ENCODE data around the gene NAA25.
A peak's percentile ranks its signal among the peaks of the same experiment; 100 is the strongest.

The NAA25 gene

DNA sequence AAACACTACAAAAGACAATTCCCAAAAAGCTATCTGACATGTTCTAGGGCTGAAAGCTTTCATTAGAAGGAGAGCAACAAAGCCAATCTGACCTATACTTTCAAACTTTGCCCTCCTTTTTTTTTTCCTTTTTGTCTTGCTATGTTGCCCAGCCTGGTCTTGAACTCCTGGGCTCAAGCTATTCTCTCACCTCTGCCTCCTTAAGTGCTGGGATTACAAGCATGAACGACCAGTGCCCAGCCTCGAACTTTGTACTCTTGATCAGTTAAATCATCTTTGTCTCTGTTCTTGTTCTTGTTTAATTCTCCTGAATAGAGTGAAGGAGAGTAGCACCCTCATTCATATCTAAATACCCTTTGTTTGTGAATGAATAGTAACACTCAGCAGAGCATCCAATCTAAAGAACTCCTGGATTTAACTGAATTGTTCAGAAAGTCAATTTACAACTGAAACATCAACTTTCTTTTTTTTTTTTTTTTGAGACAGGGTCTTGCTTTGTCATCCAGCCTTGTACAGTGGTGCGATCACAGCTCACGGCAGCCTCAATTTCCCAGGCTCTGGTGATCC, 73.3 kb downstream of the NAA25 start:
- Histone ChIP-seq H3K4me3 (ENCODE audit: insufficient read depth in 1 of 2, low read depth in 1 of 2, low read length in 2 of 2) (no peak overlapping the region), H3K9ac (ENCODE audit: low read length) (no peak overlapping the region), H3K4me2 (ENCODE audit: low read length, poor library complexity, severe bottlenecking) (no peak overlapping the region), H2BK15ac (ENCODE audit: low read depth, poor library complexity, severe bottlenecking) (no peak overlapping the region), H3K27ac (ENCODE audit: low read length, poor library complexity, severe bottlenecking) (no peak overlapping the region), H3K18ac (ENCODE audit: low read depth in 1 of 2, low read length in 2 of 2) (no peak overlapping the region), H4K91ac (ENCODE audit: low read length) (no peak overlapping the region), H3K4ac (ENCODE audit: low read depth in 1 of 2, low read length in 2 of 2) (no peak overlapping the region), H3K36me3 (ENCODE audit: control insufficient read depth in 1 of 2, insufficient read depth in 2 of 2, low read depth in 1 of 2, low read length in 2 of 2) (peaks cover 9 to 90% of the 10 kb centered on the region in 2 experiments), H3K79me1 (replicated peaks; ENCODE audit: low read length, poor library complexity, severe bottlenecking) (peaks cover 12% of the 10 kb centered on the region), H3K4me1 (ENCODE audit: control insufficient read depth, insufficient read depth, low read depth, low read length) (no peaks in the 10 kb centered on the region), H3K27me3 (ENCODE audit: control insufficient read depth in 1 of 2, insufficient read depth in 1 of 2, low read length in 2 of 2) (no peaks in the 10 kb centered on the region), H2BK120ac (ENCODE audit: low read depth, low read length) (no peak overlapping the region), H3K9me3 (ENCODE audit: control insufficient read depth, low read length) (no peaks in the 10 kb centered on the region), H2BK5ac (ENCODE audit: low read depth, low read length, poor library complexity, severe bottlenecking) (no peak overlapping the region), H2AK5ac (ENCODE audit: low read length, severe bottlenecking) (no peak overlapping the region), H2AFZ (ENCODE audit: low read depth, low read length) (no peak overlapping the region), H3K14ac (ENCODE audit: low read length in 2 of 2) (no peak overlapping the region), H3K23ac (ENCODE audit: low read length in 2 of 2) (no peak overlapping the region), H4K8ac (ENCODE audit: low read length) (no peak overlapping the region), H2BK12ac (ENCODE audit: low read length in 2 of 2) (no peak overlapping the region)
- no peak for DNase-seq
- WGBS: 98% methylated on average over 2 of the region's 4 CpGs

DNA sequence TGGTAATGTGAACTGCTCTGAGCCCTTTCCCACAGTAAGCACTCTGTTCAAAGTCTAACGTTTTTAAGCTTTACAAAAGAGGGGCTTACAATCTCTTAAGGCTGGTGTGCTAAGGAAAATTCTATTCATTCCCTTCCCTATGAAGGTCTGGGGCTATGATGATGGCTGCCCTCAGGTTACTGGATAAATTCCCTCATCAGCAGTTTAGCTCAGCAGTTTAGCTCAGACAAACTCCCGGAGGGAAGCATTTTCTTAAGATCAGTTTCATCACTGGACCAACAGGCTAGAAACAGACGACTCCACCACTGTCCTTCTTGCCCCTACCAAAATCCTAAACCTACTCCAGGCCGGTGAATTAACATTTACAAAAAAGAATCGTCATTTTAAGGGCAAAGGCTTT, 76.3 kb downstream of the NAA25 start:
- Histone ChIP-seq H3K4me3 (ENCODE audit: insufficient read depth in 1 of 2, low read depth in 1 of 2, low read length in 2 of 2) (no peak overlapping the region), H4K91ac (ENCODE audit: low read length) (no peak overlapping the region), H3K79me1 (replicated peaks; ENCODE audit: low read length, poor library complexity, severe bottlenecking) (peaks cover 15% of the 10 kb centered on the region), H3K18ac (ENCODE audit: low read depth in 1 of 2, low read length in 2 of 2) (no peak overlapping the region), H4K8ac (ENCODE audit: low read length) (no peak overlapping the region), H2BK5ac (ENCODE audit: low read depth, low read length, poor library complexity, severe bottlenecking) (no peak overlapping the region), H2BK120ac (ENCODE audit: low read depth, low read length) (no peak overlapping the region), H3K27me3 (ENCODE audit: control insufficient read depth in 1 of 2, insufficient read depth in 1 of 2, low read length in 2 of 2) (no peaks in the 10 kb centered on the region), H3K9me3 (ENCODE audit: control insufficient read depth, low read length) (no peaks in the 10 kb centered on the region), H2AK5ac (ENCODE audit: low read length, severe bottlenecking) (no peak overlapping the region), H3K4me2 (ENCODE audit: low read length, poor library complexity, severe bottlenecking) (no peak overlapping the region), H3K23ac (ENCODE audit: low read length in 2 of 2) (peak overlapping the region in 1 of 2 experiments; percentile 34), H3K27ac (ENCODE audit: low read length, poor library complexity, severe bottlenecking) (no peak overlapping the region), H2BK12ac (ENCODE audit: low read length in 2 of 2) (no peak overlapping the region), H3K9ac (ENCODE audit: low read length) (no peak overlapping the region), H3K4ac (ENCODE audit: low read depth in 1 of 2, low read length in 2 of 2) (no peak overlapping the region), H3K36me3 (ENCODE audit: control insufficient read depth in 1 of 2, insufficient read depth in 2 of 2, low read depth in 1 of 2, low read length in 2 of 2) (peaks cover 11 to 90% of the 10 kb centered on the region in 2 experiments), H3K14ac (ENCODE audit: low read length in 2 of 2) (no peak overlapping the region), H2BK15ac (ENCODE audit: low read depth, poor library complexity, severe bottlenecking) (no peak overlapping the region), H2AFZ (ENCODE audit: low read depth, low read length) (no peak overlapping the region), H3K4me1 (ENCODE audit: control insufficient read depth, insufficient read depth, low read depth, low read length) (no peaks in the 10 kb centered on the region)
- no peak for DNase-seq
- WGBS: 98% methylated on average over 2 of the region's 5 CpGs

DNA sequence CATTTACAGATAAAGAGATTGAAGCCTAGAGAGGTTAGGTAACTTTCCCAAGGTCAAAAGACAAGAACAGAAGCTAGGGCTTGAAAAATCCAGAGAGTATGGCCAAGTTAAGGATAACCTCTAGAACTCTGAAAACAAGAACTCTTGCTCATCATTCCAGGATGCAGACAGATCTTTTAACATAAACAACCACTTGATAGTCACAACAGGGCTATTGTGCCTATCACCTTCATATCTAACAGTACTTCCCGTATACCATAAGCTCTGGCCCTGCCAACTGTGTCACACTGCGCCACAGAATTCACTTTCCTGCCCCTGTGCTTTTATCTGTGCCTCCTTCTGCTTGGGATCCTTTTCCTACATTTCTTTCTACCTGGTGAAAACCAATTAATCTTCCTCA, 77.1 kb downstream of the NAA25 start:
- Histone ChIP-seq H2BK5ac (ENCODE audit: low read depth, low read length, poor library complexity, severe bottlenecking) (no peak overlapping the region), H3K4me3 (ENCODE audit: insufficient read depth in 1 of 2, low read depth in 1 of 2, low read length in 2 of 2) (no peak overlapping the region), H3K18ac (ENCODE audit: low read depth in 1 of 2, low read length in 2 of 2) (no peak overlapping the region), H3K4ac (ENCODE audit: low read depth in 1 of 2, low read length in 2 of 2) (no peak overlapping the region), H3K14ac (ENCODE audit: low read length in 2 of 2) (no peak overlapping the region), H3K27ac (ENCODE audit: low read length, poor library complexity, severe bottlenecking) (no peak overlapping the region), H2AFZ (ENCODE audit: low read depth, low read length) (no peak overlapping the region), H2BK12ac (ENCODE audit: low read length in 2 of 2) (no peak overlapping the region), H3K79me1 (replicated peaks; ENCODE audit: low read length, poor library complexity, severe bottlenecking) (peaks cover 14% of the 10 kb centered on the region), H4K91ac (ENCODE audit: low read length) (no peak overlapping the region), H2AK5ac (ENCODE audit: low read length, severe bottlenecking) (no peak overlapping the region), H3K36me3 (ENCODE audit: control insufficient read depth in 1 of 2, insufficient read depth in 2 of 2, low read depth in 1 of 2, low read length in 2 of 2) (peaks cover 7 to 84% of the 10 kb centered on the region in 2 experiments), H3K23ac (ENCODE audit: low read length in 2 of 2) (peak overlapping the region in 1 of 2 experiments; percentile 59), H3K9me3 (ENCODE audit: control insufficient read depth, low read length) (no peaks in the 10 kb centered on the region), H3K9ac (ENCODE audit: low read length) (no peak overlapping the region), H3K4me2 (ENCODE audit: low read length, poor library complexity, severe bottlenecking) (no peak overlapping the region), H4K8ac (ENCODE audit: low read length) (no peak overlapping the region), H2BK15ac (ENCODE audit: low read depth, poor library complexity, severe bottlenecking) (no peak overlapping the region), H3K4me1 (ENCODE audit: control insufficient read depth, insufficient read depth, low read depth, low read length) (no peaks in the 10 kb centered on the region), H3K27me3 (ENCODE audit: control insufficient read depth in 1 of 2, insufficient read depth in 1 of 2, low read length in 2 of 2) (no peaks in the 10 kb centered on the region), H2BK120ac (ENCODE audit: low read depth, low read length) (no peak overlapping the region)
- peak; percentile 41 for DNase-seq
- WGBS: 31% methylated on average over 2 of the region's 2 CpGs

DNA sequence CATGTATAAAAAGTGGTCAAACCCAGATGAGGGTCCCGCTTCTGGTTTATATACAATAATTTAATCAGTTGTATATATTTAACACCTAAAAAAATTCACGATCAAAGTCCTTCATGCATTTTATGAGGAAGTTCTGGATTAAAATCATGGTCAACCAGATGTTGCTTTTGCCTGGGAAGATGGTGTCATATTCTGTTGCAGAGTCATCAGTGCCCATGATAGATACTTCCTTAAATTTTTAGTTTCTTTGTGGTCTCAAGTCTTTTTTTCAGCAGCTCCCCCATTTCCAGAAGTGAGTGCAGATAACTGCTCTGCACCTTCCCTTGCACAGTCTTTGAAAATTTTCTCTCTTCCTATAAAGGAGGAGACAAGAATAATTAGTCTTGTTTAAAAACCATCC, 79.3 kb downstream of the NAA25 start:
- H3K36me3 ChIP-seq (ENCODE audit: control insufficient read depth in 1 of 2, insufficient read depth in 2 of 2, low read depth in 1 of 2, low read length in 2 of 2): peaks cover 6 to 79% of the 10 kb centered on the region in 2 experiments
- H2AK5ac ChIP-seq (ENCODE audit: low read length, severe bottlenecking): no peak overlapping the region
- no peak overlapping the region for H2BK12ac ChIP-seq (ENCODE audit: low read length in 2 of 2)
- DNase-seq: no peak
- no peak overlapping the region for H2BK5ac ChIP-seq (ENCODE audit: low read depth, low read length, poor library complexity, severe bottlenecking)
- H3K27me3 ChIP-seq (ENCODE audit: control insufficient read depth in 1 of 2, insufficient read depth in 1 of 2, low read length in 2 of 2): no peaks in the 10 kb centered on the region
- H3K4me1 ChIP-seq (ENCODE audit: control insufficient read depth, insufficient read depth, low read depth, low read length): no peaks in the 10 kb centered on the region
- no peak overlapping the region for H2BK15ac ChIP-seq (ENCODE audit: low read depth, poor library complexity, severe bottlenecking)
- no peak overlapping the region for H3K18ac ChIP-seq (ENCODE audit: low read depth in 1 of 2, low read length in 2 of 2)
- no peak overlapping the region for H2BK120ac ChIP-seq (ENCODE audit: low read depth, low read length)
- H3K4ac ChIP-seq (ENCODE audit: low read depth in 1 of 2, low read length in 2 of 2): no peak overlapping the region
- no peak overlapping the region for H3K27ac ChIP-seq (ENCODE audit: low read length, poor library complexity, severe bottlenecking)
- H3K9ac ChIP-seq (ENCODE audit: low read length): no peak overlapping the region
- no peak overlapping the region for H4K8ac ChIP-seq (ENCODE audit: low read length)
- no peak overlapping the region for H3K23ac ChIP-seq (ENCODE audit: low read length in 2 of 2)
- WGBS: no CpG with 5 or more reads among the region's 2 CpGs
- no peak overlapping the region for H3K4me2 ChIP-seq (ENCODE audit: low read length, poor library complexity, severe bottlenecking)
- no peak overlapping the region for H3K14ac ChIP-seq (ENCODE audit: low read length in 2 of 2)
- no peak overlapping the region for H3K4me3 ChIP-seq (ENCODE audit: insufficient read depth in 1 of 2, low read depth in 1 of 2, low read length in 2 of 2)
- H2AFZ ChIP-seq (ENCODE audit: low read depth, low read length): no peak overlapping the region
- peaks cover 12% of the 10 kb centered on the region for H3K79me1 ChIP-seq (replicated peaks; ENCODE audit: low read length, poor library complexity, severe bottlenecking)
- no peaks in the 10 kb centered on the region for H3K9me3 ChIP-seq (ENCODE audit: control insufficient read depth, low read length)
- H4K91ac ChIP-seq (ENCODE audit: low read length): no peak overlapping the region

Data from mesenchymal stem cell (in vitro differentiated cells and primary cell).